HepG2 (cell line): ENCODE results near the gene HIVEP2. TPM values are rescaled to one million over a fixed set of nuclear protein-coding genes. Genes with fewer than 3 reads are reported as not detected.

Experiments used
- JUN ChIP-seq: sonication (generic); formaldehyde crosslinking; IDR thresholded peaks from 2 replicates; pipeline ENCODE4 v1.4.0; 2020; ENCODE audit warnings: mild to moderate bottlenecking, missing genetic modification reagents
- ONECUT2 ChIP-seq: sonication (generic); formaldehyde crosslinking; IDR thresholded peaks from 2 replicates; pipeline ENCODE4 v1.4.0; 2020; ENCODE audit warnings: missing genetic modification reagents
- POLR2AphosphoS2 ChIP-seq: IDR thresholded peaks from 2 replicates; pipeline ENCODE4 v1.6.1; 2011; ENCODE audit warnings: low read depth, low read length, improper control_type of control experiment
- RARA ChIP-seq: IDR thresholded peaks from 2 replicates; pipeline ENCODE4 v1.6.1; 2016; ENCODE audit warnings: missing genetic modification reagents, missing compliant biosample characterization
- ZNF496 ChIP-seq: sonication (generic); formaldehyde crosslinking; IDR thresholded peaks from 2 replicates; pipeline ENCODE4 v1.8.1; 2023; ENCODE audit warnings: mild to moderate bottlenecking, moderate library complexity, missing genetic modification reagents; ENCODE audit not compliant: insufficient replicate concordance
- polyA plus RNA-seq, 8 experiments: library from polyadenylated mRNA; depleted of rRNA in 3 of 8; stranded (reverse) in 7 of 8; unstranded in 1 of 8; fragments of >200 nt; fragmentation: Illumina TruSeq in 4 of 8; extraction: Trizol in 4 of 8; gene quantifications; 2 replicates each; pipeline versions ENCODE4 v1.2.1 to v1.2.3, GENCODE V29; 2011 to 2016; ENCODE audit warnings: low read depth in 4 of 8, missing spikeins in 1 of 8, mixed read lengths in 1 of 8; ENCODE audit not compliant: insufficient read depth in 1 of 8
- total RNA-seq, 5 experiments: library from RNA; depleted of rRNA; stranded (reverse); fragments of >200 nt; fragmentation: Illumina TruSeq; extraction: Trizol; gene quantifications; 2 replicates each; pipeline ENCODE4 v1.2.3, GENCODE V29; 2016; ENCODE audit warnings: low read depth in 1 of 5
- TF ChIP-seq, protein P1 (sequence below): IDR thresholded peaks from 2 replicates; pipeline ENCODE4 v1.6.1; 2016
- TF ChIP-seq, protein P2 (sequence below): sonication (generic); formaldehyde crosslinking; IDR thresholded peaks from 2 replicates; pipeline ENCODE4 v1.5.0; 2020; ENCODE audit warnings: mild to moderate bottlenecking, missing genetic modification reagents, borderline replicate concordance
- TF ChIP-seq, protein P3 (sequence below): sonication (generic); formaldehyde crosslinking; IDR thresholded peaks from 2 replicates; pipeline ENCODE4 v1.4.0; 2020; ENCODE audit warnings: low read depth, missing genetic modification reagents
- TF ChIP-seq, protein P4 (sequence below): sonication (generic); formaldehyde crosslinking; IDR thresholded peaks from 2 replicates; pipeline ENCODE4 v1.8.1; 2023; ENCODE audit warnings: mild to moderate bottlenecking, inconsistent platforms, moderate library complexity, missing genetic modification reagents, borderline replicate concordance

Gene HIVEP2
- total and polyA plus RNA-seq, 2 of the 13 experiments (the other 11 are each of a cell fraction or from before 2014, with no cell fraction given) = 3.4 to 12.9 TPM

DNA sequence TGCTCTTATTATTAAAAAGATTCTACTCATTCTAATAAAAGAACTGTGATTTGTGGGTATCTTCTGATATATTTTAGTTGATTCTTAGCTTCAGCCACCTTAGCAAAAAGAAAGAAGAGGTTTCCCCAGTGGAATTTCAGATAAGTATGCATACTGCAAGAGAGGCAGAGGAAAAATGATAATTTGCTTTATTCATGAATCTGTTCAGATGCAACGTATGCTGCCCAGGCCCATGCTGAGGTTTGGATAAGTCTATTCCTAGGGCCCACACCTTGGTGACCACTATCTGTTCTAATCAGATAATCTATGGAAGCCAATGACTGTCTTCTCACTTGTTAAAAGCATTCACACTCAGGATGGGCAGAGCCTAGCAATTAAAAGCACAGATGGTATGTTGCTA lies 194.0 kb downstream of the HIVEP2 start (continued):
- TF ChIP-seq, protein P1, sequence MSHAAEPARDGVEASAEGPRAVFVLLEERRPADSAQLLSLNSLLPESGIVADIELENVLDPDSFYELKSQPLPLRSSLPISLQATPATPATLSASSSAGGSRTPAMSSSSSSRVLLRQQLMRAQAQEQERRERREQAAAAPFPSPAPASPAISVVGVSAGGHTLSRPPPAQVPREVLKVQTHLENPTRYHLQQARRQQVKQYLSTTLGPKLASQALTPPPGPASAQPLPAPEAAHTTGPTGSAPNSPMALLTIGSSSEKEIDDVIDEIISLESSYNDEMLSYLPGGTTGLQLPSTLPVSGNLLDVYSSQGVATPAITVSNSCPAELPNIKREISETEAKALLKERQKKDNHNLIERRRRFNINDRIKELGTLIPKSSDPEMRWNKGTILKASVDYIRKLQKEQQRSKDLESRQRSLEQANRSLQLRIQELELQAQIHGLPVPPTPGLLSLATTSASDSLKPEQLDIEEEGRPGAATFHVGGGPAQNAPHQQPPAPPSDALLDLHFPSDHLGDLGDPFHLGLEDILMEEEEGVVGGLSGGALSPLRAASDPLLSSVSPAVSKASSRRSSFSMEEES (CRISPR knock-in tag) = no peak
- TF ChIP-seq JUN (CRISPR knock-in tag) (no peak), ZNF496 (CRISPR knock-in tag) (no peak), POLR2AphosphoS2 (no peak), RARA (CRISPR knock-in tag) (no peak), ONECUT2 (no peak)
- TF ChIP-seq, protein P2, sequence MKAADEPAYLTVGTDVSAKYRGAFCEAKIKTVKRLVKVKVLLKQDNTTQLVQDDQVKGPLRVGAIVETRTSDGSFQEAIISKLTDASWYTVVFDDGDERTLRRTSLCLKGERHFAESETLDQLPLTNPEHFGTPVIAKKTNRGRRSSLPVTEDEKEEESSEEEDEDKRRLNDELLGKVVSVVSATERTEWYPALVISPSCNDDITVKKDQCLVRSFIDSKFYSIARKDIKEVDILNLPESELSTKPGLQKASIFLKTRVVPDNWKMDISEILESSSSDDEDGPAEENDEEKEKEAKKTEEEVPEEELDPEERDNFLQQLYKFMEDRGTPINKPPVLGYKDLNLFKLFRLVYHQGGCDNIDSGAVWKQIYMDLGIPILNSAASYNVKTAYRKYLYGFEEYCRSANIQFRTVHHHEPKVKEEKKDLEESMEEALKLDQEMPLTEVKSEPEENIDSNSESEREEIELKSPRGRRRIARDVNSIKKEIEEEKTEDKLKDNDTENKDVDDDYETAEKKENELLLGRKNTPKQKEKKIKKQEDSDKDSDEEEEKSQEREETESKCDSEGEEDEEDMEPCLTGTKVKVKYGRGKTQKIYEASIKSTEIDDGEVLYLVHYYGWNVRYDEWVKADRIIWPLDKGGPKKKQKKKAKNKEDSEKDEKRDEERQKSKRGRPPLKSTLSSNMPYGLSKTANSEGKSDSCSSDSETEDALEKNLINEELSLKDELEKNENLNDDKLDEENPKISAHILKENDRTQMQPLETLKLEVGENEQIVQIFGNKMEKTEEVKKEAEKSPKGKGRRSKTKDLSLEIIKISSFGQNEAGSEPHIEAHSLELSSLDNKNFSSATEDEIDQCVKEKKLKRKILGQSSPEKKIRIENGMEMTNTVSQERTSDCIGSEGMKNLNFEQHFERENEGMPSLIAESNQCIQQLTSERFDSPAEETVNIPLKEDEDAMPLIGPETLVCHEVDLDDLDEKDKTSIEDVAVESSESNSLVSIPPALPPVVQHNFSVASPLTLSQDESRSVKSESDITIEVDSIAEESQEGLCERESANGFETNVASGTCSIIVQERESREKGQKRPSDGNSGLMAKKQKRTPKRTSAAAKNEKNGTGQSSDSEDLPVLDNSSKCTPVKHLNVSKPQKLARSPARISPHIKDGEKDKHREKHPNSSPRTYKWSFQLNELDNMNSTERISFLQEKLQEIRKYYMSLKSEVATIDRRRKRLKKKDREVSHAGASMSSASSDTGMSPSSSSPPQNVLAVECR (CRISPR knock-in tag) = no peak
- TF ChIP-seq, protein P3, sequence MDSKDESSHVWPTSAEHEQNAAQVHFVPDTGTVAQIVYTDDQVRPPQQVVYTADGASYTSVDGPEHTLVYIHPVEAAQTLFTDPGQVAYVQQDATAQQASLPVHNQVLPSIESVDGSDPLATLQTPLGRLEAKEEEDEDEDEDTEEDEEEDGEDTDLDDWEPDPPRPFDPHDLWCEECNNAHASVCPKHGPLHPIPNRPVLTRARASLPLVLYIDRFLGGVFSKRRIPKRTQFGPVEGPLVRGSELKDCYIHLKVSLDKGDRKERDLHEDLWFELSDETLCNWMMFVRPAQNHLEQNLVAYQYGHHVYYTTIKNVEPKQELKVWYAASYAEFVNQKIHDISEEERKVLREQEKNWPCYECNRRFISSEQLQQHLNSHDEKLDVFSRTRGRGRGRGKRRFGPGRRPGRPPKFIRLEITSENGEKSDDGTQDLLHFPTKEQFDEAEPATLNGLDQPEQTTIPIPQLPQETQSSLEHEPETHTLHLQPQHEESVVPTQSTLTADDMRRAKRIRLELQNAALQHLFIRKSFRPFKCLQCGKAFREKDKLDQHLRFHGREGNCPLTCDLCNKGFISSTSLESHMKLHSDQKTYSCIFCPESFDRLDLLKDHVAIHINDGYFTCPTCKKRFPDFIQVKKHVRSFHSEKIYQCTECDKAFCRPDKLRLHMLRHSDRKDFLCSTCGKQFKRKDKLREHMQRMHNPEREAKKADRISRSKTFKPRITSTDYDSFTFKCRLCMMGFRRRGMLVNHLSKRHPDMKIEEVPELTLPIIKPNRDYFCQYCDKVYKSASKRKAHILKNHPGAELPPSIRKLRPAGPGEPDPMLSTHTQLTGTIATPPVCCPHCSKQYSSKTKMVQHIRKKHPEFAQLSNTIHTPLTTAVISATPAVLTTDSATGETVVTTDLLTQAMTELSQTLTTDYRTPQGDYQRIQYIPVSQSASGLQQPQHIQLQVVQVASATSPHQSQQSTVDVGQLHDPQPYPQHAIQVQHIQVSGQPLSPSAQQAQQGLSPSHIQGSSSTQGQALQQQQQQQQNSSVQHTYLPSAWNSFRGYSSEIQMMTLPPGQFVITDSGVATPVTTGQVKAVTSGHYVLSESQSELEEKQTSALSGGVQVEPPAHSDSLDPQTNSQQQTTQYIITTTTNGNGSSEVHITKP (CRISPR knock-in tag) = no peak
- TF ChIP-seq, protein P4, sequence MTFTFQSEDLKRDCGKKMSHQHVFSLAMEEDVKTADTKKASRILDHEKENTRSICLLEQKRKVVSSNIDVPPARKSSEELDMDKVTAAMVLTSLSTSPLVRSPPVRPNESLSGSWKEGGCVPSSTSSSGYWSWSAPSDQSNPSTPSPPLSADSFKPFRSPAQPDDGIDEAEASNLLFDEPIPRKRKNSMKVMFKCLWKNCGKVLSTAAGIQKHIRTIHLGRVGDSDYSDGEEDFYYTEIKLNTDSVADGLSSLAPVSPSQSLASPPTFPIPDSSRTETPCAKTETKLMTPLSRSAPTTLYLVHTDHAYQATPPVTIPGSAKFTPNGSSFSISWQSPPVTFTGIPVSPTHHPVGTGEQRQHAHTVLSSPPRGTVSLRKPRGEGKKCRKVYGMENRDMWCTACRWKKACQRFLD (CRISPR knock-in tag) = no peak
